GM23248 (cell line): Measurements from ENCODE around the gene ZNF396. TPM values are rescaled to one million over a fixed set of nuclear protein-coding genes. Genes with fewer than 3 reads are reported as not detected.

Experiments used
- DNase-seq: peaks from one replicate; pipeline ENCODE4 v3.0.0-alpha.2; 2015
- H2AFZ ChIP-seq: fragments of 200-600 bp; sonication (generic); 2 replicates; pipeline ENCODE4 v1.6.1; 2016; ENCODE audit warnings: antibody characterized with exemption
- H3F3A ChIP-seq: fragments of 200-600 bp; sonication (generic); 2 replicates; pipeline ENCODE4 v1.6.1; 2016; ENCODE audit warnings: mild to moderate bottlenecking, antibody characterized with exemption, mixed run types; ENCODE audit not compliant: insufficient read depth
- H3K27ac ChIP-seq: fragments of 200-600 bp; sonication (generic); 2 replicates; pipeline ENCODE4 v1.5.1; 2016; ENCODE audit warnings: mild to moderate bottlenecking
- H3K27me3 ChIP-seq: fragments of 200-600 bp; sonication (generic); replicated peaks from 2 replicates; pipeline ENCODE4 v1.6.1; 2016; ENCODE audit warnings: mild to moderate bottlenecking; ENCODE audit not compliant: insufficient read depth
- H3K36me3 ChIP-seq: fragments of 200-600 bp; sonication (generic); 2 replicates; pipeline ENCODE4 v1.6.1; 2016; ENCODE audit warnings: low read depth, mild to moderate bottlenecking
- H3K4me1 ChIP-seq: fragments of 200-600 bp; sonication (generic); 2 replicates; pipeline ENCODE4 v1.6.1; 2016; ENCODE audit warnings: mild to moderate bottlenecking; ENCODE audit not compliant: insufficient read depth
- H3K4me2 ChIP-seq: fragments of 200-600 bp; sonication (generic); one replicate; pipeline ENCODE4 v1.6.1; 2016; ENCODE audit warnings: mild to moderate bottlenecking; ENCODE audit not compliant: unreplicated experiment
- H3K4me3 ChIP-seq: fragments of 200-600 bp; sonication (generic); 2 replicates; pipeline ENCODE4 v1.5.1; 2016; ENCODE audit warnings: mild to moderate bottlenecking
- H3K79me2 ChIP-seq: fragments of 200-600 bp; sonication (generic); 2 replicates; pipeline ENCODE4 v1.6.1; 2016; ENCODE audit warnings: mild to moderate bottlenecking; ENCODE audit not compliant: insufficient read depth
- H3K9ac ChIP-seq: fragments of 200-600 bp; sonication (generic); 2 replicates; pipeline ENCODE4 v1.6.1; 2016; ENCODE audit warnings: mild to moderate bottlenecking
- H3K9me2 ChIP-seq: fragments of 200-600 bp; sonication (generic); 2 replicates; pipeline ENCODE4 v1.6.1; 2016; ENCODE audit warnings: mixed run types, mild to moderate bottlenecking, moderate library complexity; ENCODE audit not compliant: insufficient read depth
- H3K9me3 ChIP-seq: fragments of 200-600 bp; sonication (generic); one replicate; pipeline ENCODE4 v1.6.1; 2017; ENCODE audit warnings: low read depth
- H4K20me1 ChIP-seq: fragments of 200-600 bp; sonication (generic); 2 replicates; pipeline ENCODE4 v1.6.0; 2016; ENCODE audit not compliant: insufficient read depth
- EZH2 ChIP-seq: fragments of 200-600 bp; sonication (generic); IDR thresholded peaks from 2 replicates; pipeline ENCODE4 v1.6.1; 2018; ENCODE audit warnings: antibody characterized with exemption, mild to moderate bottlenecking; ENCODE audit not compliant: insufficient read depth, poor library complexity, severe bottlenecking
- EZH2phosphoT487 ChIP-seq: fragments of 200-600 bp; sonication (generic); IDR thresholded peaks from 2 replicates; pipeline ENCODE4 v1.6.1; 2018; ENCODE audit warnings: antibody characterized with exemption, moderate library complexity, mild to moderate bottlenecking, low read depth; ENCODE audit not compliant: insufficient read depth
- WGBS, 2 experiments: methylation state at CpG; one replicate each; pipeline ENCODE4 v1.1.6; 2015 to 2017; ENCODE audit warnings: low lambda C conversion rate in 2 of 2, low coverage in 1 of 2; ENCODE audit errors: missing lambda C conversion rate in 2 of 2; 5-methylcytosine and 5-hydroxymethylcytosine counted together
- in situ Hi-C: fragments of 300-500 bp; cut with MboI; formaldehyde crosslinking; loops from 2 replicates; pipeline ENCODE4 v1.15.0; 2020
- polyA plus RNA-seq: library from polyadenylated mRNA; unstranded; fragments of >200 nt; fragmentation: Nextera tagmentation; extraction: Ambion mirVana; gene quantifications from 2 replicates; pipeline ENCODE4 v1.2.1, GENCODE V29; 2016
- total RNA-seq: library from RNA; depleted of rRNA; stranded (reverse); fragments of >200 nt; shearing (Covaris generic); gene quantifications from 2 replicates; pipeline ENCODE4 v1.2.3, GENCODE V29; 2014; rRNA removed

ZNF396 gene
- 0.13 and 0.86 TPM in 2 replicates for total RNA-seq
- polyA plus RNA-seq, result 0.54 and 0.85 TPM in 2 replicates

GRCh38 chr18:35376742-35377695 lies at the start of gene ZNF396:
Gene ZNF396 (minus strand): TSS chr18:35377337. CDS start chr18:35374292, 3,045 bp downstream.
- in situ Hi-C loops, result no loop called here
- 4% methylated on average over 53 to 58 of the region's 78 CpGs for WGBS, 2 experiments
- peak within 1 kb of the TSS; percentile 55 for H3K9ac ChIP-seq

GRCh38 chr18:35426786-35427185 lies 49.6 kb upstream of the ZNF396 start:
- WGBS, 2 experiments, result 42 to 51% methylated on average over 5 of the region's 5 CpGs

More at GRCh38 chr18:35376742-35377695, at the start of gene ZNF396:
- peak within 1 kb of the TSS; percentile 94 for H2AFZ ChIP-seq
- no peak within 1 kb of the TSS for H3K27ac ChIP-seq
- peak; percentile 80 for DNase-seq
- peaks cover 10% of the 10 kb centered on the region for H3F3A ChIP-seq
- no peaks in the 10 kb centered on the region for H3K79me2 ChIP-seq
- H3K27me3 ChIP-seq, result no peaks in the 10 kb centered on the region
- H3K4me2 ChIP-seq, result peak within 1 kb of the TSS; percentile 77
- H3K4me3 ChIP-seq, result peak within 1 kb of the TSS; percentile 80
- no peaks in the 10 kb centered on the region for H4K20me1 ChIP-seq
- H3K9me3 ChIP-seq, result no peaks in the 10 kb centered on the region
- no peaks in the 10 kb centered on the region for H3K36me3 ChIP-seq
- H3K9me2 ChIP-seq, result no peaks in the 10 kb centered on the region
- TF ChIP-seq EZH2phosphoT487 (no peak), EZH2 (no peak)
- H3K4me1 ChIP-seq, result peaks cover 9% of the 10 kb centered on the region; the same call in 1 of the 2 replicates

GRCh38 chr18:35424356-35424755 lies 47.2 kb upstream of the ZNF396 start:
- no peak for DNase-seq
- Histone ChIP-seq H3F3A (no peaks in the 10 kb centered on the region), H3K9ac (no peak overlapping the region), H3K4me1 (no peaks in the 10 kb centered on the region), H3K36me3 (no peaks in the 10 kb centered on the region), H2AFZ (no peak overlapping the region), H3K27ac (no peak overlapping the region), H3K9me2 (no peaks in the 10 kb centered on the region), H3K4me3 (no peak overlapping the region), H3K4me2 (no peak overlapping the region), H3K9me3 (no peaks in the 10 kb centered on the region), H3K79me2 (no peaks in the 10 kb centered on the region), H3K27me3 (no peaks in the 10 kb centered on the region), H4K20me1 (no peaks in the 10 kb centered on the region)
- WGBS, 2 experiments, result 73 to 78% methylated on average over 3 of the region's 3 CpGs
- TF ChIP-seq EZH2phosphoT487 (no peak), EZH2 (no peak)
- in situ Hi-C loops, result no loop called here

More at GRCh38 chr18:35426786-35427185, 49.6 kb upstream of the ZNF396 start:
- Histone ChIP-seq H3F3A (no peaks in the 10 kb centered on the region), H3K4me2 (no peak overlapping the region), H3K36me3 (no peaks in the 10 kb centered on the region), H3K9me3 (no peaks in the 10 kb centered on the region), H2AFZ (no peak overlapping the region), H3K79me2 (no peaks in the 10 kb centered on the region), H3K4me3 (no peak overlapping the region), H3K9me2 (no peaks in the 10 kb centered on the region), H3K4me1 (no peaks in the 10 kb centered on the region), H3K27ac (no peak overlapping the region), H4K20me1 (no peaks in the 10 kb centered on the region), H3K9ac (no peak overlapping the region), H3K27me3 (no peaks in the 10 kb centered on the region)
- TF ChIP-seq EZH2, result no peak
- TF ChIP-seq EZH2phosphoT487, result no peak
- in situ Hi-C loops, result no loop called here
- DNase-seq, result no peak

GRCh38 chr18:35422237-35422636 lies 45.1 kb upstream of the ZNF396 start:
- no peak for DNase-seq
- Histone ChIP-seq H3K4me1 (no peaks in the 10 kb centered on the region), H2AFZ (no peak overlapping the region), H3K36me3 (no peaks in the 10 kb centered on the region), H4K20me1 (no peaks in the 10 kb centered on the region), H3K4me3 (no peak overlapping the region), H3K9me3 (no peaks in the 10 kb centered on the region), H3K9ac (no peak overlapping the region), H3K79me2 (no peaks in the 10 kb centered on the region), H3K27me3 (no peaks in the 10 kb centered on the region), H3K27ac (no peak overlapping the region), H3K9me2 (no peaks in the 10 kb centered on the region), H3K4me2 (no peak overlapping the region), H3F3A (no peaks in the 10 kb centered on the region)
- in situ Hi-C loops, result no loop called here
- WGBS, 2 experiments, result 42 to 52% methylated on average over 3 of the region's 3 CpGs
- TF ChIP-seq EZH2 (no peak), EZH2phosphoT487 (no peak)
